GM21737 (cell line): ENCODE measurements around the gene NUDT5.
"Not testable (repeated sequence)": the region's sequence is repeated elsewhere in the genome, so short reads cannot be mapped to it uniquely, and the experiment has no call there.

Experiments
- ATAC-seq: cut with Tn5 transposase; IDR thresholded peaks from one replicate; pipeline ENCODE4 v1.9.1; 2021; ENCODE audit warnings: mild to moderate bottlenecking, moderate library complexity; ENCODE audit not compliant: unreplicated experiment

Gene NUDT5

GRCh38 chr10:12207114-12207513 lies 11.4 kb upstream of the NUDT5 start:
- ATAC-seq: no peak

DNA sequence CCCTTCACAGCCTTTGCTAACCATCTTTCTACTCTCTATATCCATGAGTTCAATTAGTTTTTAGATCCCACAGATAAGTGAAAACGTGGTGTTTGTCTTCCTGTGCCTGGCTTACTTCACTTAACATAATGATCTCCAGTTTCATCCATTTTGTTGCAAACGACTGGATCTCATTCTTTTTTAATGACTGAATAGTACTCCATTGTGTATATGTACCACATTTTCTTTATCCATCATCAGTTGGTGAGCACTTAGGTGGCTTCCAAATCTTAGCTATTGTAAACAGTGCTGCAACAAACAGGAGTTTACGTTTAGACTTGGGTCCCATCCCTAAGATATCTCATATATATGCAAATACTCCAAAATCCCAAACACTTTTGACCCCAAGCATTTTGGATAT lies 9.4 kb upstream of the NUDT5 start:
- no peak for ATAC-seq

DNA sequence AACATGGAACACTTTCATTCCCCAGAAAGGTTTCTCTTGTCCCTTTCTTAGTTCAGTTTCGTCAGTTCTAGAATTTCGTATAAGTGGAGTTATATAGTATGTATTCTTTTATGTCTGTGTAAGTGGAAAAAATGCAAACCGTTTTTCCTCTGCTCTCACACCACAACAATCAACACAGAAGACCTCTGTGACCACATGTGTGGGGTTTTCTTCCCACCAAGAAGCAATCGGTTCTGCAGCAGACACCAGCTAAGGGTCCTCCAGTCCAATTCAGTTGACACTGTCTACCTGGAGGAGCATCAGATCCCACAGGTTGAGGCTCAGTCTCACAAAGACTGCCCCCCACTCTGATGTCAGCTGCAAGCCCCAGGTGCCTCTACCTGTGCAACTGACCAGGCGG lies 6.5 kb upstream of the NUDT5 start:
- no peak for ATAC-seq

- no peak for ATAC-seq
These were observed 5.9 kb upstream of the NUDT5 start for GRCh38 chr10:12201543-12201942.

- no peak for ATAC-seq
These were observed 5.2 kb upstream of the NUDT5 start for GRCh38 chr10:12200850-12201249.

DNA sequence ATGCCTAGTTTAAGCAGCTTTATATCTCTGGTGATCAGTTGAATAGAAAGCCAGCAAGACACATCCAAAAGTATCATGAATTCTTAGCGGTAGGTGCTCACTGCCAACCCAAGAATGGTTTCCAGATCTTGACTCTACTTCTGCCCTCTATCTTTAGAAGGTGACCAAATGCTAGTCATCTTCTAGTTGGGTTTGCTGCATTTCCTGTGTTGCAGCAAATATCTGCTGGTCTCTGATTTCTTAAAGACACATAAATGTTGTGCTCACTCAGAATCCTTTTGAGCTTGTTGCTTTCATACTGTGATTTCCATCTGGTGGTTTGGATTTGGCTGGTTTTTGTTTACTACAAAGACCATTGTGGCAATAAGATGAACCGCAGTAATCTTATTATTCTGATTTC lies 2.5 kb upstream of the NUDT5 start:
- ATAC-seq: no peak

DNA sequence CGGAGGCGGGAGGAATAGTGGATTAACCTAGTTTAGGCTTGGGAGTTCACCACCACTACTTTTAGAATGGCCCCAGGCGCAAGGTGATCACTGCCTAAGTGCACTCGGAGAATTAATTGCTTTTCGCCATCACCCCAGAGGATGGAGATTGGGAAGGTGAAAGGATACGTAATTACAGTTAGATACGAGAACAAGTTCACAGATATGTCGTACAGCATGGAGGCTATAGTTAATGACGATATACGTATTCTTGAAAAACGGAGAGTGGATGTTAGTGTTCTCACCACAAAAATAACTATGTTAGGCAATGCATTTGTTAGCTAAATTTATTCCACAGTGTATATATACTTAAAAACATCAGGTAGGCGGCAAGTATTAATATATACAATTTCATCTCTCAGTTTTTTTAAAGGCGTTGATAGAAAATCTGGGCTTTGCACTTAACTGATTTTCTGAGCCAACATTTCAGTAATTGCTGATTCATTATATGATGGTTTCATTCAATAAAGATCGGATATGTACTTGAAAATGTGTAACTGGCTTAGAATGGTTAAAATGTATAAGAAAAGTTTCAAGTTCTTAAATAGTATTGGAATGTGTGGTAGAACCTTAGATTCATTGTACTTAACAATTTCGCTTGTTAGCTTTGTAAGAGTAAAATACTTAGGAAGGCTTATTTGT lies 980 bp upstream of the NUDT5 start:
- no peak for ATAC-seq

- peak; percentile 15 for ATAC-seq
These were observed 449 bp downstream of the NUDT5 start for GRCh38 chr10:12195281-12195602.

GRCh38 chr10:12194752-12195271 lies 879 bp downstream of the NUDT5 start:
- no peak for ATAC-seq

- no peak for ATAC-seq
These were observed 2.5 kb downstream of the NUDT5 start for GRCh38 chr10:12193193-12193592.

DNA sequence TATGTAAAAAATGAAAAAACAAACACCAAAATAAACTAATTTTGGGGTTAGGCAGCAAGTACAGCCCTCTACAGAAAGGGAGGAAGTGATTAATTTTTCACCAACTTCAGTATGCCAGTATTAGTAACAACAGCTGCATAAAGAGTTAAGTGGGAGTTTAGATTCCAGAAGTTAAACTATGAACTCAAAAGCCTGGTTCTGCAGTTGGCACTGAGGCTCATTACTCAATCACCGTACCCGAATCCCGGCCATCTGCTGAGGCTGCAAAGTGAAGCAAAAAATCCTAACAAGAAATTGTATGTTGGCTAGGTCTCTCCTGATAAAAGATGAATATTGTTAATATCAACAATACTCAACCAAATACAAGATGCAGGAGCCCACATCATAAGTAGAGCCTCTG lies 4.0 kb downstream of the NUDT5 start:
- no peak for ATAC-seq

GRCh38 chr10:12189426-12189825 lies 6.3 kb downstream of the NUDT5 start:
- no peak for ATAC-seq

GRCh38 chr10:12188656-12189055 lies 7.0 kb downstream of the NUDT5 start:
- ATAC-seq: no peak

- ATAC-seq: no peak
These were observed 8.3 kb downstream of the NUDT5 start for GRCh38 chr10:12187321-12187905.

GRCh38 chr10:12186323-12186722 lies 9.4 kb downstream of the NUDT5 start:
- ATAC-seq: no peak

DNA sequence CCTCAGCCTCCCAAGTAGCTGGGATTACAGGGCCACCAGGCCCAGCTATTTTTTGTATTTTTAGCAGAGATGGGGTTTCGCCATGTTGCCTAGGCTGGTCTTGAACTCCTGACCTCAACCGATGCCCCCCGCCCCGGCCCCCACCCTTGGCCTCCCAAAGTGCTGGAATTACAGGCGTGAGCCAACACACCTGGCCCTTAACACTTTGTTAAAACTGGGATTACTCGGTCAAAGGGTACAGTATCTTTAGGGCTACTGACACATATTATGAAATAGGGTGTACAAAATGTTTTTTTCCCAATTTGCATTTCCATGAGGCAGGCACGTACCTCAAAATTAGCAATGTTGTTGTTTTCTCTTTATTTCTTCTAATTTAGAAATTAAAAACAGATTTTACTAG lies 11.5 kb downstream of the NUDT5 start:
- no peak for ATAC-seq

GRCh38 chr10:12181065-12181775 lies 14.5 kb downstream of the NUDT5 start:
- peak; percentile 80 for ATAC-seq

DNA sequence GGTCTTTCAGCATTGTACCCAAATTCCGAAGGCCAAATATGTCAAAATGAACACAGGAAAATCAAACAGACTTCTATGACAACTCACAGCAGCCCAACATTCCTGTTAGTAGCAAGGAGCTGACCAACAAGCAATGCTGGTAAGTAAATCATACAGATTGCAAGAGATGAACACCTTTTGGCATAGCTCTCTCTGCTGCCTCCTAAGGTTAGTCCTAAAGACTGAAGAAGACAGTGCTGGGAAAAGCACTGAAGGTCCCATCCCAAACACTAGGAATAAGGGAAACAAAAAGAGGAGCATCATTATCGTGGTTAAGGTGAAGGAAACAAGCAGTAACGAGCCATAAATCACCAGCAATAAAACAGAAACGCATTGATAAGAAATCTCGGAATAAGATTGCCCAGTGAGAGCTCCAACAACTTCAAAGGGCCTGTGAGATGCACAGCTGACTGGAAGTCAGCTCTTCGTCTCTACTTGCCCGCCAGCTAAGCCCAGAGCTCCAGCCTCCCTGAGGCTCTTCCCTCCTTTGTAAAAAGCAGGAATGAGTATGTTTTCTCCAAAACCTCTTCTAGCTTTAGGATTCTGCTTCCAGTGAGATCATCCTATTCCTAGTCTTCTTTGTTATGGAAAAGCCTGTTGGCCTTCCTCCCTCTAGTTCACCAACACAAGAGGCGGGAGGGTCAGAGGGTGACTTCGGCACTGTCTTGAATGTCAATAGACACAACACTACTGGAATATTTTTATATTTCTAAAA lies 15.3 kb downstream of the NUDT5 start:
- no peak for ATAC-seq

DNA sequence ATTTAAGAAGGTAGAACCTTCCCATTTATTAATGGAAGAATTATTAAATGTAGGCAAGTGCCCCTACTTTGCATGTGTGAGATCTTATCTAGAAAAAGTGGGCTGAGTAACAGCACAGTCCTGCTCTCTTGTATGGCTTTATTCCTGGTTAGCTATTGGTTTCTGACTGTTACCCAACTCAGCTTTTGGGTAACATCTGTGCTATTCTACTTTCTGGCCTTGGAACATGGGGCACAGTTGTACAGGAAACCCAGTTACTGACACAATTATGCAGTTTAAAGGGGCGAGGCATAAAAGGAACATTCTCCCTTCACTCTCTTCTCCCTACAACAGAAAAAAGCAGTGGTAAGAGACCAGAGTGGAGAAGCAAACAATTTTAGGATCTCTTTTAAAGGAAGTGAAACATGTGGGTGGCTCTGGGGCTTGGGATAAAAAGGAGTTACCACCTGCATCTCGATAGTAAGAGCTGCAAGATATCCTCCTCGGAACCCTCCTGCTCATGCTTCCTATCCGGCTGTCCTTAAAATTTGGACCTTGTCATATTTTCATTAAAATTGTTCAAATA lies 16.0 kb downstream of the NUDT5 start:
- no peak for ATAC-seq

GRCh38 chr10:12177642-12178041 lies 18.0 kb downstream of the NUDT5 start:
- ATAC-seq: no peak

DNA sequence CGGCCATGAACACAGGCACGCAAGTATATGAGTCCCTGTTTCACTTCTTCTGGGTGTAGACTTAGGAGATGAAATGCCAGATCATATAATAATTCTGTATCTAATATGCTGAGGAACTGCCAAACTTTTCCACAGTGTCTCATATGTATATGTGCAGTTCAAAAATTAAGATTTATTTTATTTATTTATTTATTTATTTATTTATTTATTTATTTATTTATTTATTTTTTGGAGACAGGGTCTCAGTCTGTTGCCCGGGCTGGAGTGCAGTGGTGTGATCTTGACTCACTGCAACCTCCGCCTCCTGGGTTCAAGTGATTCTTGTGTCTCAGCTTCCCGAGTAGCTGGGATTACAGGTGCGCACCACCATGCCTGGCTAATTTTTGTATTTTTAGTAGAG lies 24.2 kb downstream of the NUDT5 start:
- not testable (repeated sequence) for ATAC-seq
